CD14-positive monocyte (primary cell): ENCODE results near the gene ARRB2. TPM values are rescaled to one million over a fixed set of nuclear protein-coding genes. Genes with fewer than 3 reads are reported as not detected.
"Not testable (repeated sequence)": the region's sequence is repeated elsewhere in the genome, so short reads cannot be mapped to it uniquely, and the experiment has no call there.

Experiments
- DNase-seq, 3 donors: peaks; one replicate each; pipeline ENCODE4 v3.0.0-alpha.2; 2011 to 2022
- H2AFZ ChIP-seq: 2 replicates; pipeline ENCODE4 v1.6.0; 2012; ENCODE audit warnings: mild to moderate bottlenecking, low read depth, low read length, inconsistent platforms; ENCODE audit not compliant: insufficient read depth, poor library complexity, severe bottlenecking
- H3K27ac ChIP-seq, 2 donors: 1 replicate in 1 of 2; 2 replicates in 1 of 2; pipeline ENCODE4 v1.5.1; 2012 to 2013; ENCODE audit warnings: low read length in 2 of 2, control low read depth in 1 of 2, inconsistent platforms in 1 of 2, low read depth in 1 of 2, mild to moderate bottlenecking in 1 of 2
- H3K27me3 ChIP-seq, 2 donors: one replicate each; pipeline versions ENCODE4 v1.6.0 to v1.6.1; 2011 to 2013; ENCODE audit warnings: low read length in 2 of 2; ENCODE audit not compliant: control insufficient read depth in 2 of 2, insufficient read depth in 2 of 2
- H3K36me3 ChIP-seq, 2 donors: replicated peaks in 1 of 2; 1 replicate in 1 of 2; 2 replicates in 1 of 2; pipeline versions ENCODE4 v1.5.1 to v1.6.1; 2012 to 2013; ENCODE audit warnings: low read length in 2 of 2, control low read depth in 1 of 2, inconsistent platforms in 1 of 2, mild to moderate bottlenecking in 1 of 2; ENCODE audit not compliant: insufficient read depth in 2 of 2, control insufficient read depth in 1 of 2
- H3K4me1 ChIP-seq, 2 donors: 1 replicate in 1 of 2; 2 replicates in 1 of 2; pipeline versions ENCODE4 v1.5.1 to v1.6.1; 2012 to 2013; ENCODE audit warnings: low read length in 2 of 2, control low read depth in 1 of 2, inconsistent platforms in 1 of 2, mild to moderate bottlenecking in 1 of 2, moderate library complexity in 1 of 2; ENCODE audit not compliant: insufficient read depth in 2 of 2, control insufficient read depth in 1 of 2
- H3K4me2 ChIP-seq: replicated peaks from 2 replicates; pipeline ENCODE3; 2012; ENCODE audit warnings: low read length, moderate library complexity, mild to moderate bottlenecking; ENCODE audit not compliant: poor library complexity, severe bottlenecking; ENCODE audit errors: extremely low read depth
- H3K4me3 ChIP-seq, 3 experiments: fragments of 200-600 bp in 1 of 3; sonication (generic) in 1 of 3; replicated peaks in 1 of 3; 1 replicate in 2 of 3; 2 replicates in 1 of 3; pipeline ENCODE4 v1.5.1; 2011 to 2013; ENCODE audit warnings: low read length in 3 of 3, mild to moderate bottlenecking in 3 of 3, control low read depth in 2 of 3, low read depth in 2 of 3, inconsistent platforms in 1 of 3, moderate library complexity in 1 of 3
- H3K79me2 ChIP-seq: 2 replicates; pipeline ENCODE4 v1.6.0; 2012; ENCODE audit warnings: mild to moderate bottlenecking, control low read depth, inconsistent platforms, low read length, moderate library complexity; ENCODE audit not compliant: insufficient read depth
- H3K9ac ChIP-seq: 2 replicates; pipeline ENCODE4 v1.6.0; 2017; ENCODE audit warnings: low read length, mild to moderate bottlenecking; ENCODE audit not compliant: insufficient read depth, poor library complexity, severe bottlenecking
- H3K9me3 ChIP-seq, 2 donors: replicated peaks in 1 of 2; 1 replicate in 1 of 2; 2 replicates in 1 of 2; pipeline versions ENCODE4 v1.5.1 to v1.6.1; 2012 to 2013; ENCODE audit warnings: low read length in 2 of 2, control low read depth in 1 of 2; ENCODE audit not compliant: control insufficient read depth in 1 of 2, insufficient read depth in 1 of 2
- H4K20me1 ChIP-seq: 2 replicates; pipeline ENCODE4 v1.6.0; 2012; ENCODE audit warnings: mild to moderate bottlenecking, low read length, control low read depth, moderate library complexity; ENCODE audit not compliant: insufficient read depth
- H3K27ac Mint-ChIP-seq, 7 donors: one replicate each; pipeline ENCODE4 v1.8.0; 2020; ENCODE audit warnings: mild to moderate bottlenecking in 7 of 7, mixed read lengths in 7 of 7, moderate library complexity in 6 of 7, inconsistent platforms in 2 of 7
- H3K27me3 Mint-ChIP-seq, 3 donors: one replicate each; pipeline ENCODE4 v1.8.0; 2021 to 2022; ENCODE audit warnings: low read depth in 3 of 3, mild to moderate bottlenecking in 3 of 3, mixed read lengths in 3 of 3, moderate library complexity in 3 of 3, inconsistent platforms in 1 of 3
- H3K36me3 Mint-ChIP-seq, 2 donors: one replicate each; pipeline ENCODE4 v1.8.0; 2020; ENCODE audit warnings: mixed read lengths in 2 of 2, inconsistent platforms in 1 of 2, mild to moderate bottlenecking in 1 of 2
- H3K4me1 Mint-ChIP-seq: one replicate; pipeline ENCODE4 v1.8.0; 2020; ENCODE audit warnings: mild to moderate bottlenecking, mixed read lengths
- H3K4me3 Mint-ChIP-seq, 2 donors: one replicate each; pipeline ENCODE4 v1.8.0; 2020; ENCODE audit warnings: mild to moderate bottlenecking in 2 of 2, mixed read lengths in 2 of 2, moderate library complexity in 1 of 2
- H3K9me3 Mint-ChIP-seq, 7 donors: one replicate each; pipeline ENCODE4 v1.8.0; 2020 to 2022; ENCODE audit warnings: mixed read lengths in 7 of 7, mild to moderate bottlenecking in 6 of 7, moderate library complexity in 6 of 7, inconsistent platforms in 2 of 7
- CTCF ChIP-seq: fragments of 200-600 bp; IDR thresholded peaks from one replicate; pipeline ENCODE4 v1.8.0; 2022; ENCODE audit warnings: antibody characterized with exemption, mild to moderate bottlenecking
- WGBS: methylation state at CpG from one replicate; pipeline ENCODE4 v1.1.5; 2013; ENCODE audit warnings: missing lambda C conversion rate; ENCODE audit not compliant: insufficient coverage; 5-methylcytosine and 5-hydroxymethylcytosine counted together
- intact Hi-C, 2 donors: fragments of 100-400 bp; cut with micrococcal nuclease; formaldehyde crosslinking; loops; one replicate each; pipeline versions ENCODE4 v1.15.0 to v1.15.1; 2023
- polyA plus RNA-seq, 3 donors: library from polyadenylated mRNA; depleted of rRNA in 1 of 3; unstranded in 2 of 3; stranded (reverse) in 1 of 3; fragments of 300-500 nt in 2 of 3; fragments of >200 nt in 1 of 3; fragmentation: Illumina TruSeq in 2 of 3; gene quantifications; 1 replicate in 2 of 3; 2 replicates in 1 of 3; pipeline ENCODE4 v1.2.3, GENCODE V29; 2012 to 2021

The ARRB2 gene
- polyA plus RNA-seq, 3 donors = 134 to 760 (median 150) TPM

DNA sequence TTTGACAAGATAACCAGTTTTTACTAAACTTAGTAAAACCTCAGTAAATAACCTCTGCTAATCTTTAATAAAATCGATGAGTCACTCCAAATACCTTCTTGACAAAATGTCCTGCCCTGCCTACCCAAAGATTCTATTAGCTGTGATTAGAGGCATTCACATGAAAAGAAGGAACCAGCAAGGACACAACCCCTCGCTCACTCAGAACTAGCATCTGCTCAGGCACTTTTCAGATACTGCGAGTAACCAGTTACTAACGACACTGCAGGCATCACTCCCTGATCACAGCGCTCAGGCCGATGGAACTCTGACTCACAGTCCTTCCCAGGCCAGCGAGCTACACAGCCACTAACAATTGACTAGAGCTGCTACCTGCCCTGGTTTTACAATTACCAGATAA, 30.8 kb upstream of the ARRB2 start:
- peaks cover 79 to 87% of the 10 kb centered on the region in 2 donors for H3K36me3 Mint-ChIP-seq
- 94% methylated on average over 7 of the region's 7 CpGs for WGBS

DNA sequence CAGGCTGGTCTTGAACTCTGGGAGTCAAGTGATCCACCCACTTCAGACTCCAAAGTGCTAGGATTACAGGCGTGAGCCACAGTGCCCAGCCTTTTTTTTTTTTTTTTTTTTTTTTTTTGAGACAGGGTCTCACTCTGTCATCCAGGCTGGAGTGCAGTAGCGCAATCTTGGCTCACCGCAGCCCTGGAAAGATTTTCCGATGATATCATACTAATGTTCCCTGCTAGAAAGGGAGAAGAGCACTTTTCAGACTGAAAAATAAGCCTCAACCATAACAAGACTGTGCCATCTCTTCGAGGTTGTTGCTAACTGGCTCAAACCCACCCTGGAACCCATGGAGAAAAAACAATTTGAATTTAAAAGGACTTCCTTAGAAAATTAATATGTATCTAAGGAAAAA, 26.7 kb upstream of the ARRB2 start:
- H3K9me3 Mint-ChIP-seq, intact Hi-C loops, H3K27ac ChIP-seq, H3K4me3 ChIP-seq, H3K9me3 ChIP-seq, H3K4me3 Mint-ChIP-seq, H3K79me2 ChIP-seq, H3K27ac Mint-ChIP-seq, H3K4me1 ChIP-seq, H3K4me2 ChIP-seq, H3K27me3 Mint-ChIP-seq, H3K9ac ChIP-seq, H2AFZ ChIP-seq, H4K20me1 ChIP-seq, DNase-seq, H3K27me3 ChIP-seq, H3K4me1 Mint-ChIP-seq: not testable (repeated sequence)
- WGBS = 100% methylated on average over 1 of the region's 5 CpGs
- peaks cover 27 to 70% of the 10 kb centered on the region in 2 donors for H3K36me3 ChIP-seq
- peaks cover 69 to 79% of the 10 kb centered on the region in 2 donors for H3K36me3 Mint-ChIP-seq

More for the DNA sequence above, 30.8 kb upstream of the ARRB2 start:
- H3K9me3 ChIP-seq = no peaks in the 10 kb centered on the region
- no peak overlapping the region for H3K4me3 ChIP-seq
- no peak overlapping the region for H2AFZ ChIP-seq
- H3K27me3 ChIP-seq = no peaks in the 10 kb centered on the region
- Mint-ChIP-seq H3K4me1 (no peaks in the 10 kb centered on the region), H3K27ac (no peak overlapping the region), H3K27me3 (no peaks in the 10 kb centered on the region), H3K9me3 (no peaks in the 10 kb centered on the region), H3K4me3 (no peak overlapping the region)
- H3K36me3 ChIP-seq = peaks cover 52 to 89% of the 10 kb centered on the region in 2 donors
- no peaks in the 10 kb centered on the region for H4K20me1 ChIP-seq
- intact Hi-C loops = no loop called here
- no peak for TF ChIP-seq CTCF
- no peaks in the 10 kb centered on the region for H3K79me2 ChIP-seq
- H3K4me2 ChIP-seq = no peak overlapping the region
- DNase-seq = no peak
- no peak overlapping the region for H3K27ac ChIP-seq
- no peak overlapping the region for H3K9ac ChIP-seq
- no peaks in the 10 kb centered on the region for H3K4me1 ChIP-seq

- intact Hi-C loops = not testable (repeated sequence)
Observed at GRCh38 chr17:4689872-4690271, 20.6 kb upstream of the ARRB2 start.

More at GRCh38 chr17:4689872-4690271, 20.6 kb upstream of the ARRB2 start:
- H3K36me3 ChIP-seq = peaks cover 14 to 55% of the 10 kb centered on the region in 2 donors
- not testable (repeated sequence) for H2AFZ ChIP-seq, H3K4me3 Mint-ChIP-seq, H3K9me3 ChIP-seq, H3K4me2 ChIP-seq, H3K27ac ChIP-seq, DNase-seq, H3K4me3 ChIP-seq, H3K4me1 Mint-ChIP-seq, H3K9me3 Mint-ChIP-seq, H3K9ac ChIP-seq, H3K27me3 Mint-ChIP-seq, H4K20me1 ChIP-seq, H3K27me3 ChIP-seq, H3K4me1 ChIP-seq
- H3K36me3 Mint-ChIP-seq = peaks cover 41 to 70% of the 10 kb centered on the region in 2 donors
- peak overlapping the region in 1 of 7 donors; percentile 52 for H3K27ac Mint-ChIP-seq
- WGBS = no CpG with 5 or more reads among the region's 12 CpGs
- peaks cover 29% of the 10 kb centered on the region for H3K79me2 ChIP-seq
